ENCODE data around the gene KAZN.

- no peak for TF ChIP-seq SUZ12 (IDR thresholded peaks at IDR 0.05)
- no peak for TF ChIP-seq CTBP1 (IDR thresholded peaks at IDR 0.05; ENCODE audit: borderline replicate concordance)
Observed at GRCh38 chr1:14611792-14612191, 13.3 kb downstream of the KAZN start.

Data from HEK293T (cell line).